GM12891 (cell line): ENCODE results near the gene RIOX2.

Experiments
- POLR2AphosphoS5 ChIP-seq: IDR thresholded peaks from 2 replicates; pipeline ENCODE4 v1.6.1; 2011; ENCODE audit warnings: low read depth, low read length, control low read depth
- SPI1 ChIP-seq: IDR thresholded peaks from 2 replicates; pipeline ENCODE4 v1.6.1; 2011; ENCODE audit warnings: low read depth, low read length, control low read depth

- TF ChIP-seq SPI1 (no peak), POLR2AphosphoS5 (no peak)
Measured at GRCh38 chr3:97931218-97931617, 41.0 kb downstream of the RIOX2 start.
